Measurements from ENCODE around the gene ARNT2.

Gene ARNT2

GRCh38 chr15:80574590-80574989, 170.4 kb downstream of the ARNT2 start:
- DNase-seq (ENCODE audit: extremely low read depth, low read depth): no peak
- TF ChIP-seq CTCF (IDR thresholded peaks at IDR 0.05; ENCODE audit: low read depth, low read length, missing control alignments): no peak
- no peak overlapping the region for H3K4me3 ChIP-seq (replicated peaks; ENCODE audit: low read depth, low read length)

GRCh38 chr15:80576519-80577090, 172.4 kb downstream of the ARNT2 start:
- DNase-seq (ENCODE audit: extremely low read depth, low read depth): no peak
- no peak overlapping the region for H3K4me3 ChIP-seq (replicated peaks; ENCODE audit: low read depth, low read length)
- TF ChIP-seq CTCF (IDR thresholded peaks at IDR 0.05; ENCODE audit: low read depth, low read length, missing control alignments): no peak

GRCh38 chr15:80577552-80578205, 173.5 kb downstream of the ARNT2 start:
- TF ChIP-seq CTCF (IDR thresholded peaks at IDR 0.05; ENCODE audit: low read depth, low read length, missing control alignments): no peak
- no peak overlapping the region for H3K4me3 ChIP-seq (replicated peaks; ENCODE audit: low read depth, low read length)
- DNase-seq (ENCODE audit: extremely low read depth, low read depth): no peak

- no peak overlapping the region for H3K4me3 ChIP-seq (replicated peaks; ENCODE audit: low read depth, low read length)
- no peak for DNase-seq (ENCODE audit: extremely low read depth, low read depth)
- TF ChIP-seq CTCF (IDR thresholded peaks at IDR 0.05; ENCODE audit: low read depth, low read length, missing control alignments): no peak
Measured at GRCh38 chr15:80578206-80578595, 174.0 kb downstream of the ARNT2 start.

- no peak for TF ChIP-seq CTCF (IDR thresholded peaks at IDR 0.05; ENCODE audit: low read depth, low read length, missing control alignments)
- DNase-seq (ENCODE audit: extremely low read depth, low read depth): no peak
- no peak overlapping the region for H3K4me3 ChIP-seq (replicated peaks; ENCODE audit: low read depth, low read length)
Measured at GRCh38 chr15:80578871-80579270, 174.7 kb downstream of the ARNT2 start.

GRCh38 chr15:80579611-80580010, 175.4 kb downstream of the ARNT2 start:
- TF ChIP-seq CTCF (IDR thresholded peaks at IDR 0.05; ENCODE audit: low read depth, low read length, missing control alignments): no peak
- no peak for DNase-seq (ENCODE audit: extremely low read depth, low read depth)
- no peak overlapping the region for H3K4me3 ChIP-seq (replicated peaks; ENCODE audit: low read depth, low read length)

- no peak for TF ChIP-seq CTCF (IDR thresholded peaks at IDR 0.05; ENCODE audit: low read depth, low read length, missing control alignments)
- DNase-seq (ENCODE audit: extremely low read depth, low read depth): peak; percentile 68
- H3K4me3 ChIP-seq (replicated peaks; ENCODE audit: low read depth, low read length): no peak overlapping the region
Measured at GRCh38 chr15:80580106-80580505, 175.9 kb downstream of the ARNT2 start.

All from HFF-Myc (cell line).